ENCODE measurements around the gene NTN4. TPM values are rescaled to one million over a fixed set of nuclear protein-coding genes. Genes with fewer than 3 reads are reported as not detected.
A peak's percentile ranks its signal among the peaks of the same experiment; 100 is the strongest.
"Not testable (repeated sequence)": the region's sequence is repeated elsewhere in the genome, so short reads cannot be mapped to it uniquely, and the experiment has no call there.

The NTN4 gene
- total RNA-seq, 1 experiment from 2014 or later, result 4.4 TPM

GRCh38 chr12:95760371-95760770, 30.2 kb downstream of the NTN4 start:
- DNase-seq (ENCODE audit: low spot score), result no peak
- in situ Hi-C loops (cut with HindIII; ENCODE audit: low sequenced_read_pairs), result no loop called here

GRCh38 chr12:95759718-95760117, 30.8 kb downstream of the NTN4 start:
- no peak for DNase-seq (ENCODE audit: low spot score)
- in situ Hi-C loops (cut with HindIII; ENCODE audit: low sequenced_read_pairs), result no loop called here

- in situ Hi-C loops (cut with HindIII; ENCODE audit: low sequenced_read_pairs), result no loop called here
- no peak for DNase-seq (ENCODE audit: low spot score)
These were observed 31.5 kb downstream of the NTN4 start for GRCh38 chr12:95759039-95759438.

- no peak for DNase-seq (ENCODE audit: low spot score)
- in situ Hi-C loops (cut with HindIII; ENCODE audit: low sequenced_read_pairs), result no loop called here
These were observed 34.2 kb downstream of the NTN4 start for GRCh38 chr12:95756362-95756761.

DNA sequence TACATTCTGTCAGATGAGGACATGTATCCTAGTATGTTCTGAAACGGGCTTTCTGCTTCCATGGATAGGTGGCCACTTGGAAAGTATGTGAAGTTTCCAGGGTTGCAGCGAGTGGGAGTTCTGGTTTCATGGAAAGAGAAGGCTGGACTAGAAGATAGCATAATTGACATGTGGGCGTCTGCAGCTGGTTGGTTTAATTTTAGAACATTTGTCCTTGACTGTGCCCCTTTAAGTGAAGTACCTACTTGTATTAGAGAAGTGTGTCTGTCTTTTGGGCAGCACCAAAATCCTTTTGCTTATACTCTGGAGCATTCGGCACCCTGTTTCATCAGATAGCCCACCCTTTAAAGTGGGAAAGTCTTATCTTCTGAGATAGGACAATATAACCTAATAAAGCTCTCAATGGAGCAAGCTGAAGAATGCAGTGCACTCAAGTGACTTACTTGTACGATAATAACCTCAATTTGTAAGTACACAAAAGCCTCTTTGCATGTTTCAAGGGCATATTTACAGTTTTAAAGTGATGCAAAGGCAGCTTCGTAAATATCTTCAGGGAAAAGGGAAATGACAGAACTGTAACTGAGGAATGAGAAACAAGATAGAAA, 35.2 kb downstream of the NTN4 start:
- in situ Hi-C loops (cut with HindIII; ENCODE audit: low sequenced_read_pairs), result no loop called here
- no peak for DNase-seq (ENCODE audit: low spot score)

DNA sequence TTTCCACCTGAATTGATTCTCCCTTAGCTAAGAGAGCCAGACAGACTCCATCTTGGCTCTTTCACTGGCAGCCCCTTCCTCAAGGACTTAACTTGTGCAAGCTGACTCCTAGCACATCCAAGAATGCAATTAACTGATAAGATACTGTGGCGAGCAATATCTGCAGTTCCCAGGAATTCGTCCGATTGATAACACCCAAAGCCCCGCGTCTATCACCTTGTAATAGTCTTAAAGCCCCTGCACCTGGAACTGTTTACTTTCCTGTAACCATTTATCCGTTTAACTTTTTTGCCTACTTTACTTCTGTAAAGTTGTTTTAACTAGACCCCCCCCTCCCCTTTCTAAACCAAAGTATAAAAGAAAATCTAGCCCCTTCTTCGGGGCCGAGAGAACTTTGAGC, 44.5 kb downstream of the NTN4 start:
- in situ Hi-C loops (cut with HindIII; ENCODE audit: low sequenced_read_pairs); DNase-seq (ENCODE audit: low spot score): not testable (repeated sequence)

DNA sequence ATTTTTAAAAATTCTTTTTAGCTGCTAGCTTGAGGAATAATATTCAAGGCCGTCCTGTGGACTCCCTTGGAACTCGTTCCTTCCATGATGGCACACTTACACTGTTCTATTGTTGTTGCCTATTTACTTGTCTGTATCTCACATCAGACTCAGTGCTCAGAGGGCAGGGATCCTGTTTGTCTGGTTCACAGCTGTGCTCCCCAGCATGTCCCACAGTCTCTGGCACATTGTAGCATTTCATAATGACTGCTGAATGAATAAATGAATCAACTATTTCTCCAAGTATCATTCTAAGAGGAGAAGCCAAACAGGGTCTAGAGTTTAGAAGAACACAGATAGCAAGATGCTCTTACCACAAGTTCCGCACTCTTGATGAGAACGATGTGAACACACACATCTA, 48.0 kb downstream of the NTN4 start:
- DNase-seq (ENCODE audit: low spot score), result no peak
- in situ Hi-C loops (cut with HindIII; ENCODE audit: low sequenced_read_pairs), result no loop called here

- in situ Hi-C loops (cut with HindIII; ENCODE audit: low sequenced_read_pairs), result no loop called here
- DNase-seq (ENCODE audit: low spot score), result no peak
These were observed 48.9 kb downstream of the NTN4 start for GRCh38 chr12:95741635-95742034.

- in situ Hi-C loops (cut with HindIII; ENCODE audit: low sequenced_read_pairs), result no loop called here
These were observed 49.8 kb downstream of the NTN4 start for GRCh38 chr12:95740751-95741150.

DNA sequence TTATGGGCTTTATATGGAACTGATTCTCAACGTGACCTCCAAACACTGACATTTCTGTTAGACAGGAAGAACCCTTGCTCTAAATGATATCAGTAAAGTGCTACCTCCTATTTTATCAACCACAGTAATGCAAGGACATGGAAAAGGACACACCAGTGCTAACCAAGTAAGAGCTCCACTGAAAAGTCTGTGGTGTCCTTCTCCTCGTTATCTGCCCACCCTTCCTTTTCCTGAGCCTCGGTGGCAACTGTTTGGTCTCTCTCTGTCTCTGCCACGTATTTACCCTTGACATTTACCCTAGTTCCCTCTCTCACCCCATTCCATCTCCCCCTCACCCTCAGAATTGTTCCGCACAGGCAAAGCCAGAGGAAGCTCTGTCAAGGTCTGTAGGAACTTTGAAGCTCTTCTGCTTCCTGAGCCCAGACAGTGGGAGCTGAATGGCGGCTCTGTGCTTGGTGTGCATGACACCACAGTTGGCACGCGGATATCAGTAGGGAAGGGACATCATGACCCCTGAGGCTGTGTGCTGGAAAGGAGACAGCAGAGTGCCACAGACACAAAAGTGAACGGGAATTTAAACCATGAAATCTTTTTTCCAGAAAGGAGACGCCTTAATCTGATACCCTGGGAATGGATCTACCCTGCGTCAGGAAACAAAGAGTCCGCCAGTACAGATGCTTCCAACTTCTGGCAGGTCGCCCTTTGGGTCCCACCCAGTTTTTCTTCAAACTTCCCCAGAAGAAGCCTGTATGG, 50.8 kb downstream of the NTN4 start:
- no peak for DNase-seq (ENCODE audit: low spot score)
- in situ Hi-C loops (cut with HindIII; ENCODE audit: low sequenced_read_pairs), result no loop called here

More at GRCh38 chr12:95740751-95741150, 49.8 kb downstream of the NTN4 start:
- DNase-seq (ENCODE audit: low spot score), result no peak

DNA sequence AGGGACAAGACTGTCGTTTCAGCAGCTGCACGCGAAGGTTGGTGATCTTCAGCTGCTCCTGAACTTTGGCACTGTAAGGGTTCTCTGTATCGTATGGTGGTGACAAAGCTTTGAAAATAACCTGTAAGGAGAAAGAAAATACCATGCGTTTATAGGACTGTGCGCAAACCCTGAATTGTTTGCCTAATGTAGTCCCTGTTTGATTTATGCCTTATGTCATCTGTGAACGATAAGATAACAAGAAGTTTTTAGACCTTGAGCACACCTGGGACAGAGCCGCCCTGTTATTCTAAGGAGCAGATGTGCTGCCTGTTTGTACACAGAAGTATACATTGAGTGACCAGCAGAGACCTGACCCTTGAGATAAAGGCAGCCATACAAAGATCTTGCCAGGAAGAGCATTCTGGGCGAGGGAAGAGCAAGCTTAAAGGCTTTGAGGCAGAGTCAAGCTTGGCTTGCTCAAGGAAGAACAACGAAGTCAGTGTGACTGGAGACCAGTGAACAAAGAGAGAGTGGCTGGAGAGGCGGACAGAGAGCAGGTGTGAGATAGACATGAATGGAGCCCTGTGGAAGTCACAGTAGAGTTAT, 52.4 kb downstream of the NTN4 start:
- in situ Hi-C loops (cut with HindIII; ENCODE audit: low sequenced_read_pairs), result no loop called here
- DNase-seq (ENCODE audit: low spot score), result no peak

- in situ Hi-C loops (cut with HindIII; ENCODE audit: low sequenced_read_pairs), result no loop called here
These were observed 53.9 kb downstream of the NTN4 start for GRCh38 chr12:95736631-95737030.

DNA sequence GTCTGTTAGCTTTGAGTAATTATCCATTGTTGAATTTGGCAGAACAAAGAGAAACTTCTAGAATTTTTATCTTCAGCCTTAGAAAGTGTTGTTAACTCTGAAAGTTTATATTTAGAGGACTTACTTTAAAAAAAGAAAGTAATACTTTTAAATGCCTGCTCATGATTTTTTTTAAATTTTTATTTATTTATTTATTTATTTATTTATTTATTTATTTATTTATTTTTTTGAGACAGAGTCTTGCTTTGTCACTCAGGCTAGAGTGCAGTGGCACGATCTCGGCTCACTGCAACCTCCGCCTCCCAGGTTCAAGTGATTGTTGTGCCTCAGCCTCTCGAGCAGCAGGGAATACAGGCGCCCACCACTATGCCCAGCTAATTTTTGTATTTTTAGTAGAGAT, 54.8 kb downstream of the NTN4 start:
- in situ Hi-C loops (cut with HindIII; ENCODE audit: low sequenced_read_pairs); DNase-seq (ENCODE audit: low spot score): not testable (repeated sequence)

More at GRCh38 chr12:95736631-95737030, 53.9 kb downstream of the NTN4 start:
- DNase-seq (ENCODE audit: low spot score), result no peak

DNA sequence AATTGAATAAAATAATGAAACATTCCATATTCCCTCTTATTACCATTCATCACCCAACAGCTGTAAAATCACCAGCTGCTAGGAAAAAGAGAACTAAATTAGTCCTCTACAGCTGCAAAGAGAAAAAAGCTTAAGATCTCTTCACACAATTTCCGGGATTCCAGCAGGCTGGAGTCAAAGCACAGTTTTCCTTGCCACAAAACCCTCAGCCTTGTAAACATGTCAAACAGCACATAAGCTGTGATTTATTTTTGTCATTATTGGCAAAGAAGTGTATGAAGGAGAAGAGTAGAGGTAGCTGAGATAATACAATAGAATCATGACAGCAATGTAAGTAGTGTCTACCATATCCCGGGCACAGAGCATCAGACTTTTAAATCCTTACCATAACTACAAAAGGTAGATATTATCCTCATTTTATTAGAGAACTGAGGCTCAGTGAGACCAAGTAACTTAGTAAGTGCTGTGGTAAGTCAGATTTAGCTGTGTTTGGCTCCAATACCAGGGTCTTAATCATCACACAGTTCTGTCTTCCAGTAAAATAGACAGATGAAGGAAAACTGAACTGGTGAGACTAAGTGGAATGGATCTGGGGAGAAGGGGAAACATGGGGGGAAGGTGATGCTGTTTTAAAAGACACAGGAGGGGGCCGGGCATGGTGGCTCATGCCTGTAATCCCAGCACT, 57.3 kb downstream of the NTN4 start:
- in situ Hi-C loops (cut with HindIII; ENCODE audit: low sequenced_read_pairs), result no loop called here
- DNase-seq (ENCODE audit: low spot score), result peak; percentile 16

DNA sequence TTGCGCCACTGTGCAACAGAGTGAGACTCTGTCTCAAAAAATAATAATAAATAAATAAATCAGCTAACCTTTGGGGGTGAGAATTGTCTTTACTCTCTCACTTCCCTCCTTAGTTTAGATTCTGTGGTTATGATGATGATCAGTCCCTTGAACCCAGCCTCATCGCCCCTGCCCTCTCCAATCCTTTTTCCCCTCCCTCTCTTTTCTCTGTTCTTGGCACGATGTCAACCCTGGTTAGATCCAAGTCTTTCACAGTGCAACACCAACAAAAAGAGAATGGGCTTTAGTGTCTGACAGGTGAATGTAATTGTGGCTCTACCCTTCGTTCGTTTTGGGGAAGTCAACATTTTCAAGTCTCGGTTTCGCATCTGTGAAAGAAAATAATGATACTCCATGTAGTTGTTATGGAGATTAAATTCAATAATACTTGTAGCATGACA, 59.0 kb downstream of the NTN4 start:
- DNase-seq (ENCODE audit: low spot score), result no peak
- in situ Hi-C loops (cut with HindIII; ENCODE audit: low sequenced_read_pairs), result no loop called here

GRCh38 chr12:95730457-95730856, 60.1 kb downstream of the NTN4 start:
- no peak for DNase-seq (ENCODE audit: low spot score)
- in situ Hi-C loops (cut with HindIII; ENCODE audit: low sequenced_read_pairs), result no loop called here

- in situ Hi-C loops (cut with HindIII; ENCODE audit: low sequenced_read_pairs), result no loop called here
- DNase-seq (ENCODE audit: low spot score), result no peak
These were observed 63.7 kb downstream of the NTN4 start for GRCh38 chr12:95726903-95727302.

- in situ Hi-C loops (cut with HindIII; ENCODE audit: low sequenced_read_pairs), result no loop called here
- DNase-seq (ENCODE audit: low spot score), result no peak
These were observed 65.8 kb downstream of the NTN4 start for GRCh38 chr12:95724767-95725166.

DNA sequence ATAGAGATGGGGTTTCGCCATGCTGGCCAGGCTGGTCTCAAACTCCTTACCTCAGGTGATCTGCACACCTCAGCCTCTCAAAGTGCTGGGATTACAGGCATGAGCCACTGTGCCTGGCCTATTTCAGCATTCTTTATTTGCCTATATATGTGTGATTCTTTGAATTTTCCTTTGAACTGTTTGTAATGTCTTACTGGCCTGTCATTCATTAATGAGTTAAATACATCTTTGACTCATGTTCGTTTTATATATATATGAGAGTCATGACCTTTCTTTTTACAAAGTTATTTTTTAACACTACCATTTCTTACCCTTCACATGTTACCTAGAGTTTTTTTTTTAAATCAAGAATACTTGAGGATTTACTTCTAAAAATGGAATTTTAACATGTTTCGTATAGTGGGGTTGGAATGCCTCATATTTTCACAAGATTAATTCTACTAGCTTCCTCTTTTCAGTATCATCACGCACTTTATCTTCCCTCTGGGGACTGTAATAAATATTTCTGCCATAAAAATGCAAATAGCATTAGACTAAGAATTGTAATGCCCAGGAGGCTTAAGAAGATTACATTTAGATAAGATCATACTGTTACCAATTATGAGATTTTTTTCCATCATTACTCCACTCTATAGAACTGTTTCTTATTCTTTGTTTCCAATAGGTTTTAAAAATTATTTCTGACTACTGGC, 66.7 kb downstream of the NTN4 start:
- in situ Hi-C loops (cut with HindIII; ENCODE audit: low sequenced_read_pairs), result no loop called here
- DNase-seq (ENCODE audit: low spot score), result no peak
